OCI-LY7 (cell line): Measurements from ENCODE around the gene B3GALT6.

Experiments
- EZH2phosphoT487 ChIP-seq: fragments of 200-600 bp; sonication (generic); IDR thresholded peaks from 2 replicates; pipeline ENCODE4 v1.6.1; 2018; ENCODE audit warnings: low read depth, borderline replicate concordance, mild to moderate bottlenecking, mixed run types, antibody characterized with exemption, low read length, moderate library complexity, mixed read lengths
- TF ChIP-seq, protein P1 (sequence below): fragments of 200-600 bp; sonication (generic); conservative IDR thresholded peaks from 2 replicates; pipeline ENCODE4 v1.5.1; 2014; ENCODE audit warnings: mild to moderate bottlenecking, antibody characterized with exemption, low read length, moderate library complexity, mixed read lengths

DNA sequence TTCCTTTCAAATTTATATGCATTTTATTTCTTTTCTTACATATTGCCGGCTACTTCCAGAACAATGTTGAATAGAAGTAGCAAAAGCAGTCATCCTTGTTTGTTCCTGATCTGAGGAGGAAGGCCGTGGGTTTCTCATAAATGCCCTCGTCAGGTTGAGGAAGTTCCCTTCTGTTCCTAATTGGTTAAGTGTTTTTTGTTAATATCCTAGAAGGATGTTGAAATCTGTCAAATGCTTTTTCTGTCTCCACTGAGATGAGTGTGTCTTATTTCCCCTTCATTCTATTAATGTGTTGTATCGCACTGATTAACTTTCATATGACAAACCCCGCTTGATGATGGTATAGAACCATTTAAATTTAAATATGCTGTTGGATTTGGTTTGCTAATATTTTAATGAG, 42.9 kb upstream of the B3GALT6 start:
- no peak for TF ChIP-seq EZH2phosphoT487
- TF ChIP-seq, protein P1, sequence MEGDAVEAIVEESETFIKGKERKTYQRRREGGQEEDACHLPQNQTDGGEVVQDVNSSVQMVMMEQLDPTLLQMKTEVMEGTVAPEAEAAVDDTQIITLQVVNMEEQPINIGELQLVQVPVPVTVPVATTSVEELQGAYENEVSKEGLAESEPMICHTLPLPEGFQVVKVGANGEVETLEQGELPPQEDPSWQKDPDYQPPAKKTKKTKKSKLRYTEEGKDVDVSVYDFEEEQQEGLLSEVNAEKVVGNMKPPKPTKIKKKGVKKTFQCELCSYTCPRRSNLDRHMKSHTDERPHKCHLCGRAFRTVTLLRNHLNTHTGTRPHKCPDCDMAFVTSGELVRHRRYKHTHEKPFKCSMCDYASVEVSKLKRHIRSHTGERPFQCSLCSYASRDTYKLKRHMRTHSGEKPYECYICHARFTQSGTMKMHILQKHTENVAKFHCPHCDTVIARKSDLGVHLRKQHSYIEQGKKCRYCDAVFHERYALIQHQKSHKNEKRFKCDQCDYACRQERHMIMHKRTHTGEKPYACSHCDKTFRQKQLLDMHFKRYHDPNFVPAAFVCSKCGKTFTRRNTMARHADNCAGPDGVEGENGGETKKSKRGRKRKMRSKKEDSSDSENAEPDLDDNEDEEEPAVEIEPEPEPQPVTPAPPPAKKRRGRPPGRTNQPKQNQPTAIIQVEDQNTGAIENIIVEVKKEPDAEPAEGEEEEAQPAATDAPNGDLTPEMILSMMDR: no peak
